NT2/D1 (cell line): ENCODE data around the gene ETS1.

Experiments used
- DNase-seq: peaks from one replicate; pipeline ENCODE4 v3.0.0-alpha.2; 2011; ENCODE audit warnings: low read depth, low spot score
- H3K27me3 ChIP-seq: 2 replicates; pipeline ENCODE4 v1.6.0; 2011; ENCODE audit warnings: mild to moderate bottlenecking; ENCODE audit not compliant: insufficient read length, insufficient read depth
- H3K36me3 ChIP-seq: 2 replicates; pipeline ENCODE4 v1.6.1; 2011; ENCODE audit warnings: mild to moderate bottlenecking, low read length, mixed read lengths; ENCODE audit not compliant: insufficient read depth, insufficient read length
- H3K4me1 ChIP-seq: 2 replicates; pipeline ENCODE4 v1.5.1; 2011; ENCODE audit not compliant: insufficient read depth, insufficient read length
- H3K4me3 ChIP-seq: 2 replicates; pipeline ENCODE4 v1.5.1; 2011; ENCODE audit warnings: low read depth; ENCODE audit not compliant: insufficient read length
- H3K9ac ChIP-seq: 2 replicates; pipeline ENCODE4 v1.6.0; 2011; ENCODE audit warnings: low read depth; ENCODE audit not compliant: insufficient read length
- H3K9me3 ChIP-seq: 2 replicates; pipeline ENCODE4 v1.5.1; 2011; ENCODE audit warnings: mild to moderate bottlenecking, low read length; ENCODE audit not compliant: insufficient read depth
- SUZ12 ChIP-seq: IDR thresholded peaks from 2 replicates; pipeline ENCODE4 v1.6.1; 2011; ENCODE audit not compliant: insufficient read length, insufficient read depth; ENCODE audit errors: extremely low read depth
- YY1 ChIP-seq: IDR thresholded peaks from 2 replicates; pipeline ENCODE4 v1.6.1; 2011; ENCODE audit not compliant: insufficient read length, insufficient read depth
- ZNF274 ChIP-seq: IDR thresholded peaks from 2 replicates; pipeline ENCODE4 v1.6.1; 2011; ENCODE audit warnings: mild to moderate bottlenecking, low read depth, low read length

Gene ETS1

DNA sequence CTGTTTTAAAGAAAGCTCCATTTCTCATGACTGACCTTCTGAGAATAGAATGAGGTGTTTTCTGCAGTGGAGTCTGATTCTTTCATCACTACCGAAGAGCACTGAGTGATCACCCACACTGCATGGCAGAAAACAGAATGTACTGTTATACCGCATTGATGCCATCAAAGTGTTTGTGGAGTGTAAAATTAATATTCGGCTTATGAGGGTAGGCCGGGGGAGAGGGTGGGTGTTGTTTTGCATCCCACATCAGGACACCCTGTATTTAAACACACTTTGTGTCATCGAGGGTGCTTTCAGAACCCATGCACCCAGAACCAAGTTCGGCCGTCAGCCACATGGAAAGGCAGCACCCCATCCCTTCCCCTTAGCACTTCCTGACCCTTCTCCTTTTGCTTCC, 41.3 kb upstream of the ETS1 start:
- Histone ChIP-seq H3K36me3 (no peaks in the 10 kb centered on the region), H3K9me3 (no peaks in the 10 kb centered on the region), H3K27me3 (peaks cover 11% of the 10 kb centered on the region), H3K4me3 (no peak overlapping the region), H3K4me1 (no peaks in the 10 kb centered on the region), H3K9ac (no peak overlapping the region)
- DNase-seq, result no peak
- TF ChIP-seq SUZ12, result no peak
- TF ChIP-seq YY1, result no peak
- no peak for TF ChIP-seq ZNF274

DNA sequence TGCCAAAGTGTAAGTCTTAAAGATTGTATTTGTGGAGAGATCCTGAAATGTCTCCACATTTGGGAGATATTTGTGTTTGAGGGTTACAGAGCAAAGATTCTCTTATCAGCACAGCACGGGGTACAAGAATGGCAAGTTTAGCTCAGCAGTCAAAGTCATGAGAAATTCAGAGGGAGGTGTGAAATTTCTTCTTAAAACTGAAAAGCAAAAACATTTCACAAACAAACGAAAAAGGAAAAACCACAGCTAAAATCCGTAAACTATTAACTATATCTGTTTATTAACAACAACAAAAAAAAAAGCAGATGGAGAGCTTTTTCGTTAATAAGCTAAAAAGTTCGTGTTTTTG, 40.9 kb upstream of the ETS1 start:
- H3K4me3 ChIP-seq, result no peak overlapping the region
- peaks cover 11% of the 10 kb centered on the region for H3K27me3 ChIP-seq
- H3K36me3 ChIP-seq, result no peaks in the 10 kb centered on the region
- no peak for DNase-seq
- no peak for TF ChIP-seq ZNF274
- no peak for TF ChIP-seq SUZ12
- no peak for TF ChIP-seq YY1
- H3K4me1 ChIP-seq, result no peaks in the 10 kb centered on the region
- no peak overlapping the region for H3K9ac ChIP-seq
- no peaks in the 10 kb centered on the region for H3K9me3 ChIP-seq

DNA sequence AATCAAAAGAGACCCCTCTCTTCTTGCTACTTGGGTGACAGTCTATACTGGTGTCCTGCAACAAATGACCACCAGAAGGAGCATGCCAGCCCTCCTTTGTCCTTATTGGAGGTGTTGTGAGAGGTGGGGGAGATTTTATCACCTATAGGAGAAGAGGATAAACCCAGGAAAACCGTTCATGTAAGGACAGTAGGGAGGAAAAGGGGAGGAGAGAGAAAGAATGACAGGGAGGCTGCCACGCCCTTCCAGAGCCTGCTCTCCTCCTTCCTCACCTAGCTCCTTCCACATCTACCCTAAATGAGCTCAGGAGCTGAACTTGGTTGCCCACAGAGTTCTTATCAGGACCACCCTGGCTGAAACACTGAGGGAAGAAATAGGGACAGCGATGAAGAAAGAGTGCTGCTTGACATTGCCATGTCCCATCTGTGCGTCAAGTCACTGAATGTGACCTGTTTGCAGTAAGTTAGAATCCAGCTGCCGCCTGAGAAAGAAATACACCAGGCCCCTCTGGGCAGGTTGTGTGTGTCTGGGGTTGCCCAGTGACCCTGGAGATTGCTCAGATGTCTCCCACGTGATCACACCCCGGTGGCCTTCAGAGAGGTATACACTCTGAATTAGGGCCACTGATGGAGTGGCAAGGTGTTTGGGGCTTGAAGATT, 40.4 kb upstream of the ETS1 start:
- DNase-seq, result no peak
- Histone ChIP-seq H3K27me3 (peaks cover 11% of the 10 kb centered on the region), H3K4me3 (no peak overlapping the region), H3K36me3 (no peaks in the 10 kb centered on the region), H3K9me3 (no peaks in the 10 kb centered on the region), H3K4me1 (no peaks in the 10 kb centered on the region), H3K9ac (no peak overlapping the region)
- TF ChIP-seq YY1 (no peak), SUZ12 (no peak), ZNF274 (no peak)

DNA sequence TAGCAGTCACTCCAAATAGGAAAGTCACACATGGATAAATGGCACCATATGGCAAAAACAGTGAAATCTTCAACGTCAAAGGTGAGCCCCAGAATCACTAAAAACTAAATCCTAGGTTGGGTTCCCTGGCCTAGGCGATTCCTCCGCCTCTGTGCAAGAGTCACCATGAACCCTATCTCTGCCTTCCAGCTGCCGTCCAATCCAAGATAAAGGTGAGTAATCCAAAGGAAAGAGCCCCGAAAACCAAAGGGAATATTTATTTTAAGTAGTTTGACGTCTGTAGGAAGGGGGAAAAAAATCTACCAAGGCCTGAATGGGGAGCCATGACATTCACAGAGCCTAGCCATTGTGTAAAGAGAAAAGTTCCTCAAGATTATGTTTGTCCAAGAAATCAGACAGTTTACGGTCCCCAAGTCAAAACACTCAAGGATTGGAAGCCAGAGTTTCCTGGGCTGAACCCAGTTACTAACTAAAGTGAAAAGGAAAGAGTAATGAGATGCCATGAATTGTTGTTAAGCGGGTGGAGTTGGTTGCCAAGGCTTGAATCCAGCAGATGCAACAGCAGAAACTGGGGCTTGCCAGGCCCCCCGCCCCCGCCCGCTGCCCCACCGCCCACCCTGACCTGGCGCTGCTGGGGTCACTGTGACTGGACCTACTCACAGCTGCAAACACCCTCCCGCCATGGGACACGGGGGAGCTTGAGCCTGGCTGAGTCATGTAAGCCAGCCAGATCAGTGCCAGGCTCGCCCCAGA, 39.7 kb upstream of the ETS1 start:
- H3K36me3 ChIP-seq, result no peaks in the 10 kb centered on the region
- DNase-seq, result no peak
- peaks cover 11% of the 10 kb centered on the region for H3K27me3 ChIP-seq
- no peak overlapping the region for H3K9ac ChIP-seq
- TF ChIP-seq SUZ12 (no peak), ZNF274 (no peak), YY1 (no peak)
- H3K4me1 ChIP-seq, result no peaks in the 10 kb centered on the region
- no peaks in the 10 kb centered on the region for H3K9me3 ChIP-seq
- no peak overlapping the region for H3K4me3 ChIP-seq

DNA sequence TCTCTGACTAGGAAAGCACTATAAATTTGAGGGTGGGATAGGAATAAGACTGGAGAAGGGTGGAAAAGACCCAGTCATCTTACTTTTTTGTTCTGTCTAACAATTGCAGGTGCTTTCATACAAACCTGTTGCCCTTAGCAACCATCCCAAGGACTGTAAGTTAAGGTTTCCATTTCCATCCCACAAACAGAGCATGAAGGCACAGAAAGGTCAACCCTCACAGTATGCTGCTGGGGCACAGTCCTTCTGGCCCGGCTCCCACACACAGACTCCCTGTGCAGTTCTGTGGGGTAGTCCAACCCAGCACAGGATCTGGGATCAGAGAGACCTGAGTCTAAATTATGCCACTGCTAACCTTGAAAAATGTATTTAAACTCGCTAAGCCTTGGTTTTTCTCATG, 38.4 kb upstream of the ETS1 start:
- Histone ChIP-seq H3K36me3 (no peaks in the 10 kb centered on the region), H3K4me3 (no peak overlapping the region), H3K27me3 (peaks cover 11% of the 10 kb centered on the region), H3K4me1 (no peaks in the 10 kb centered on the region), H3K9ac (no peak overlapping the region), H3K9me3 (no peaks in the 10 kb centered on the region)
- no peak for DNase-seq
- TF ChIP-seq ZNF274 (no peak), SUZ12 (no peak), YY1 (no peak)

DNA sequence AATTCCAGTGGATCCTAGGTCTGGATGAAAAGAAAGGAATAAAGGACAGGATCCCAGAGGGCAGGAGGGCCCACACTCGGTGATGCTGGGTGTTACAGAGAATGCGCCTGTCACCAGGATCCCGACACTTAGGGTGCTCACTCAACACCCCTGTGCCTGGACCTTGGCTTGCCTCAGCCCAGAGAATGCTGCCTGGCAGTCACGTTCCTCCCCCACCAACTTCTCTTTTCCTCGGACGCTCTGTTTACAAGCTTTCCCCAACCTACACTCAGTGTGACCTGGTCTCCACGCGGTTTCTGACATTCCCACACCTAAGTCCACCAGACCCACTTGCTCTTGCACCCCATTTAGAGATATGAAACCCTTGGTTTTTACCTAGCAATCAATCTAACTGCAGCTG, 38.0 kb upstream of the ETS1 start:
- Histone ChIP-seq H3K36me3 (no peaks in the 10 kb centered on the region), H3K9me3 (no peaks in the 10 kb centered on the region), H3K4me1 (no peaks in the 10 kb centered on the region), H3K27me3 (peaks cover 11% of the 10 kb centered on the region), H3K9ac (no peak overlapping the region), H3K4me3 (no peak overlapping the region)
- TF ChIP-seq YY1 (no peak), ZNF274 (no peak), SUZ12 (no peak)
- DNase-seq, result no peak

DNA sequence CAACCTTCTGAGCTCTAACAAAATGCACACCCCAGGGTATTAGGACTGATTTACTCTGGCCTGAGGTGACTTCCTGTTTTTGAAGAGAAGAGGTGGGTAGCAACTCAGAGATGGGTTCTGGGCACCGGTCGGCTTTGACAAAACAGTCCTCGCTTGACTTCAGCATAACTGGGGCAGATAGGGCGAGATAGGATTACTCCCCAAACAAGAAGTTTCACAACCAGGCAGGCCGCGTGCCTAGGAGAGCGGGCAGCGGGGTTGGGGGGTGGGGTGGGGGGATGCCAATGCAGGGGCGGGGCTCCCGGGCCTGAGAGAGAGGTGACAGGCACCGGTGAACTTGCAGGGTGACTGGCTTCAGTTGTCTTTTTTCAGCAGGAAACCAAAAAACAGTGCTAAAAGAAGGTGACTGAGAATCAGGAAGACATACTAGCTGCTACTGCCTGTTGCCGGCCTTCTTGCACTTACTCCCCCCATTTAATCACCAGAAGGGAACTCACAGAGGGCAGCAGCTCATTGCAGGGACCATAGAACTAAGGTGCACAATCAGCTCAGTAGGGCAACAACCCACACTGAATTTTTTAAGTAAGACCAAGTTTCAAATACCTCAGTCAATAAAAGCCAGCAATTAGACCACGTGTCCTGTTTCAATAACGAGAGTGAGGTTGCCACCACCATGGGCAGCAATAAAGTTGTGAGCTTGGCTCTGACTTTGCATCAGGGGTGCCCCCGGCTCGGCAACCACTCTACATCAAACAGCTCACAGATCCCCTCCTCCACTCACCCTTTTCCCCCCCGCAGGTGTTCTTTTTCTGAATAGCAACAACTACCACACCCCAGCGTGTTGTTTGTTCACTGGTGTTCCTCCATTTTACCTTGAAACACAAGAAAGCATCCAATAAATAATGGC, 37.2 kb upstream of the ETS1 start:
- no peak overlapping the region for H3K9ac ChIP-seq
- H3K27me3 ChIP-seq, result peaks cover 8% of the 10 kb centered on the region
- TF ChIP-seq SUZ12 (no peak), YY1 (no peak), ZNF274 (no peak)
- no peak for DNase-seq
- H3K4me3 ChIP-seq, result no peak overlapping the region
- H3K4me1 ChIP-seq, result no peaks in the 10 kb centered on the region
- no peaks in the 10 kb centered on the region for H3K9me3 ChIP-seq
- no peaks in the 10 kb centered on the region for H3K36me3 ChIP-seq
